ENCODE data around the gene HAGH.

The HAGH gene

GRCh38 chr16:1762879-1763520, 63.6 kb downstream of the HAGH start:
- H3K4me3 ChIP-seq (ENCODE audit: low read depth in 1 of 2, low read length in 2 of 2) = no peak overlapping the region
- H3K27me3 ChIP-seq (ENCODE audit: insufficient read depth, low read length, poor library complexity) = no peaks in the 10 kb centered on the region
- no peak overlapping the region for H3K4me2 ChIP-seq (ENCODE audit: insufficient read depth, low read length)
- no peak overlapping the region for H2AFZ ChIP-seq (ENCODE audit: low read depth, low read length)
- DNase-seq (no peak), ATAC-seq (ENCODE audit: insufficient read depth, low read depth) (no peak)
- H3K36me3 ChIP-seq (ENCODE audit: insufficient read depth, low read length) = peaks cover 90% of the 10 kb centered on the region
- H3K27ac ChIP-seq (ENCODE audit: low read length) = no peak overlapping the region
- peaks cover 3% of the 10 kb centered on the region; the same call in 1 of the 2 replicates for H4K20me1 ChIP-seq (ENCODE audit: insufficient read depth, low read length)
- TF ChIP-seq EZH2 (IDR thresholded peaks at IDR 0.05; ENCODE audit: borderline replicate concordance, low read depth, low read length, severe bottlenecking) (no peak), CTCF (IDR thresholded peaks at IDR 0.05; ENCODE audit: borderline replicate concordance, extremely low read depth, low read length, poor library complexity, severe bottlenecking) (no peak)
- no peaks in the 10 kb centered on the region for H3K9me3 ChIP-seq (ENCODE audit: insufficient read depth, low read length, severe bottlenecking)
- no peaks in the 10 kb centered on the region for H3K79me2 ChIP-seq (ENCODE audit: insufficient read depth, low read length)
- H3K4me1 ChIP-seq (ENCODE audit: insufficient read depth, low read length) = no peaks in the 10 kb centered on the region
- no peak overlapping the region for H3K9ac ChIP-seq (ENCODE audit: low read depth, low read length)

- no peak for ATAC-seq (ENCODE audit: insufficient read depth, low read depth)
Measured at GRCh38 chr16:1762196-1762878, 64.3 kb downstream of the HAGH start.

GRCh38 chr16:1761751-1762150, 64.9 kb downstream of the HAGH start:
- no peaks in the 10 kb centered on the region for H3K79me2 ChIP-seq (ENCODE audit: insufficient read depth, low read length)
- H3K27ac ChIP-seq (ENCODE audit: low read length) = no peak overlapping the region
- H3K4me2 ChIP-seq (ENCODE audit: insufficient read depth, low read length) = no peak overlapping the region
- H3K4me1 ChIP-seq (ENCODE audit: insufficient read depth, low read length) = no peaks in the 10 kb centered on the region
- DNase-seq (no peak), ATAC-seq (ENCODE audit: insufficient read depth, low read depth) (no peak)
- H3K9me3 ChIP-seq (ENCODE audit: insufficient read depth, low read length, severe bottlenecking) = no peaks in the 10 kb centered on the region
- no peak overlapping the region for H3K9ac ChIP-seq (ENCODE audit: low read depth, low read length)
- no peak overlapping the region for H2AFZ ChIP-seq (ENCODE audit: low read depth, low read length)
- H4K20me1 ChIP-seq (ENCODE audit: insufficient read depth, low read length) = peaks cover 3% of the 10 kb centered on the region; the same call in 1 of the 2 replicates
- H3K27me3 ChIP-seq (ENCODE audit: insufficient read depth, low read length, poor library complexity) = no peaks in the 10 kb centered on the region
- no peak for TF ChIP-seq EZH2 (IDR thresholded peaks at IDR 0.05; ENCODE audit: borderline replicate concordance, low read depth, low read length, severe bottlenecking)
- no peak for TF ChIP-seq CTCF (IDR thresholded peaks at IDR 0.05; ENCODE audit: borderline replicate concordance, extremely low read depth, low read length, poor library complexity, severe bottlenecking)
- no peak overlapping the region for H3K4me3 ChIP-seq (ENCODE audit: low read depth in 1 of 2, low read length in 2 of 2)
- peaks cover 77% of the 10 kb centered on the region for H3K36me3 ChIP-seq (ENCODE audit: insufficient read depth, low read length)

More at GRCh38 chr16:1762196-1762878, 64.3 kb downstream of the HAGH start:
- Histone ChIP-seq H3K9me3 (ENCODE audit: insufficient read depth, low read length, severe bottlenecking) (no peaks in the 10 kb centered on the region), H3K79me2 (ENCODE audit: insufficient read depth, low read length) (no peaks in the 10 kb centered on the region), H3K27ac (ENCODE audit: low read length) (no peak overlapping the region), H4K20me1 (ENCODE audit: insufficient read depth, low read length) (peaks cover 3% of the 10 kb centered on the region; the same call in 1 of the 2 replicates), H3K27me3 (ENCODE audit: insufficient read depth, low read length, poor library complexity) (no peaks in the 10 kb centered on the region), H3K4me3 (ENCODE audit: low read depth in 1 of 2, low read length in 2 of 2) (no peak overlapping the region), H3K4me1 (ENCODE audit: insufficient read depth, low read length) (no peaks in the 10 kb centered on the region), H3K36me3 (ENCODE audit: insufficient read depth, low read length) (peaks cover 83% of the 10 kb centered on the region), H3K4me2 (ENCODE audit: insufficient read depth, low read length) (no peak overlapping the region), H3K9ac (ENCODE audit: low read depth, low read length) (no peak overlapping the region), H2AFZ (ENCODE audit: low read depth, low read length) (no peak overlapping the region)
- DNase-seq = no peak
- TF ChIP-seq EZH2 (IDR thresholded peaks at IDR 0.05; ENCODE audit: borderline replicate concordance, low read depth, low read length, severe bottlenecking) (no peak), CTCF (IDR thresholded peaks at IDR 0.05; ENCODE audit: borderline replicate concordance, extremely low read depth, low read length, poor library complexity, severe bottlenecking) (no peak)
